Suprapubic skin (tissue), 4 donors: ENCODE results near the gene LMLN.

Experiments used
- EP300 ChIP-seq: sonication (generic); formaldehyde crosslinking; IDR thresholded peaks from one replicate; pipeline ENCODE4 v1.6.1; 2017; ENCODE audit warnings: antibody characterized with exemption
- POLR2A ChIP-seq, 2 donors: fragments of 450-650 bp; IDR thresholded peaks; one replicate each; pipeline ENCODE4 v1.6.1; 2017; ENCODE audit warnings: antibody characterized with exemption in 2 of 2, mild to moderate bottlenecking in 2 of 2, moderate library complexity in 2 of 2
- POLR2AphosphoS5 ChIP-seq, 3 donors: sonication (generic); formaldehyde crosslinking; IDR thresholded peaks; one replicate each; pipeline ENCODE4 v1.6.1; 2017; ENCODE audit warnings: antibody characterized with exemption in 3 of 3
- TF ChIP-seq, protein P1 (sequence below), 2 donors: fragments of 200-600 bp in 1 of 2; fragments of 450-650 bp in 1 of 2; sonication (generic) in 1 of 2; IDR thresholded peaks; one replicate each; pipeline ENCODE4 v1.5.1; 2016 to 2019; ENCODE audit warnings: antibody characterized with exemption in 2 of 2, mild to moderate bottlenecking in 1 of 2, moderate library complexity in 1 of 2

DNA sequence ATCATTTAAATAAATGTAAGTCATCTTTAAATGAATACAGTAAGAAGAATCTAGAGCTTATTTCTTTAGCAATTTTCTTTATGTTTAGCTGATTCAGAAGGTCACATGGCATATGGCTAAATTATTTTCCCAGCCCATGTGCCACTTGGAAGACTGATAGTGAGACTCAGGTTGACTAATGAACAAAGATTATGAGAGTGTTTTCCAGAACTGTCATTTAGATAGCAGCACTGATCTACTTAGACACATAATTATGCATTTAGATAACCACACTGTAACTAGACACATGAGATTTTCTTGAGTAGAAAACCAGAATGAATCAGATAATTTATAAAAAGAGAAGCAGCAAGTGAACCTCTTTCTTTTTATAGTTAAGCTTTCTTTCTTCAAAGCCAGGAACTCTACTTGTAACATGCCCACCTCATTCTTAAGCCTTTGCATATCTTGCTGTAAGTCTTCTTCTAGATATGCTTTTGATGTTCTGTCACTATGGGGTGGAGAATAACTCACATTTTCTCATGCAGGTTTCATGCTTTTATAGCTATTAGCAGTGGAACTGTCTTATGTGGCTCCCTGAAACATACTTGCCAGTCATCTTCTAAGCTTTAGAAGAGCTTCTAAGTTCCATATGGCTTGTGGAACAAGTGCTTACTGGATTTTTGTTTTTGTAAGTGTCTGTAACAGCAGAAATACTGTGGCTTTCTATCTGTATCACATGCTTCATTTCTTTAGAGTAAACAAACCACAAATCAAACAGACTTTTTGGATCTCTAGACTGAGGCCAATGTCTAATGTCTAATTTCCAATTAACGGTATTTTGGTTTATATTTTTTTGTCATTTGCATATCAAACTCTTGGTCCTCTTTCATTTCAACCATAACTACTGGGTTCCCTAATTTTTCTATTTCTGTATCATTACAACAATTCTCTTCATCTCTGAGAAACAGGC is 101.4 kb downstream of the LMLN start:
- TF ChIP-seq, protein P1, sequence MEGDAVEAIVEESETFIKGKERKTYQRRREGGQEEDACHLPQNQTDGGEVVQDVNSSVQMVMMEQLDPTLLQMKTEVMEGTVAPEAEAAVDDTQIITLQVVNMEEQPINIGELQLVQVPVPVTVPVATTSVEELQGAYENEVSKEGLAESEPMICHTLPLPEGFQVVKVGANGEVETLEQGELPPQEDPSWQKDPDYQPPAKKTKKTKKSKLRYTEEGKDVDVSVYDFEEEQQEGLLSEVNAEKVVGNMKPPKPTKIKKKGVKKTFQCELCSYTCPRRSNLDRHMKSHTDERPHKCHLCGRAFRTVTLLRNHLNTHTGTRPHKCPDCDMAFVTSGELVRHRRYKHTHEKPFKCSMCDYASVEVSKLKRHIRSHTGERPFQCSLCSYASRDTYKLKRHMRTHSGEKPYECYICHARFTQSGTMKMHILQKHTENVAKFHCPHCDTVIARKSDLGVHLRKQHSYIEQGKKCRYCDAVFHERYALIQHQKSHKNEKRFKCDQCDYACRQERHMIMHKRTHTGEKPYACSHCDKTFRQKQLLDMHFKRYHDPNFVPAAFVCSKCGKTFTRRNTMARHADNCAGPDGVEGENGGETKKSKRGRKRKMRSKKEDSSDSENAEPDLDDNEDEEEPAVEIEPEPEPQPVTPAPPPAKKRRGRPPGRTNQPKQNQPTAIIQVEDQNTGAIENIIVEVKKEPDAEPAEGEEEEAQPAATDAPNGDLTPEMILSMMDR (IDR thresholded peaks at IDR 0.05): no peak
- TF ChIP-seq POLR2A (IDR thresholded peaks at IDR 0.05) (no peak), POLR2AphosphoS5 (IDR thresholded peaks at IDR 0.05) (no peak), EP300 (no peak)
